Motor neuron (in vitro differentiated cells): ENCODE data around the gene CAPZB. TPM values are rescaled to one million over a fixed set of nuclear protein-coding genes. Genes with fewer than 3 reads are reported as not detected.

ENCODE experiments used
- ATAC-seq, 8 experiments: fragments of 200-7000 bp; cut with Tn5 transposase; replicated peaks in 6 of 8; 2 replicates each; pipeline ENCODE4 v1.8.0; 2021; ENCODE audit warnings: mild to moderate bottlenecking in 8 of 8, moderate library complexity in 8 of 8
- H3K27ac ChIP-seq, 2 donors: fragments of 250-450 bp; sonication (Bioruptor Pico); 2 replicates each; pipeline ENCODE4 v1.9.0; 2021; ENCODE audit warnings: antibody characterized with exemption in 2 of 2, mild to moderate bottlenecking in 2 of 2, moderate library complexity in 1 of 2
- H3K4me1 ChIP-seq, 2 donors: fragments of 250-450 bp; sonication (Bioruptor Pico); replicated peaks in 1 of 2; 2 replicates each; pipeline ENCODE4 v1.6.1; 2021; ENCODE audit warnings: antibody characterized with exemption in 2 of 2, mild to moderate bottlenecking in 2 of 2, moderate library complexity in 1 of 2
- H3K4me3 ChIP-seq, 5 donors: fragments of 250-450 bp; sonication (Bioruptor Pico); 2 replicates each; pipeline ENCODE4 v1.9.0; 2021; ENCODE audit warnings: antibody characterized with exemption in 5 of 5, mild to moderate bottlenecking in 5 of 5, moderate library complexity in 4 of 5
- whole genome bisulfite sequencing, 10 experiments: fragments of 450-650 bp; shearing (Covaris generic); methylation state at CpG; one replicate each; pipeline ENCODE4 v1.0.0; 2022; 5-methylcytosine and 5-hydroxymethylcytosine counted together
- in situ Hi-C, 9 experiments: fragments of 400-800 bp; cut with MboI; loops; one replicate each; pipeline ENCODE4 v1.15.0; 2021; ENCODE audit warnings: low sequenced_read_pairs in 9 of 9, low pct_unique_long_range_greater_than_20kb in 2 of 9; ENCODE audit not compliant: unreplicated experiment in 9 of 9
- total RNA-seq, 8 experiments: library from RNA; unstranded; fragments of 300-600 nt; gene quantifications; 2 replicates each; pipeline versions ENCODE4 v1.2.3 to v1.2.4, GENCODE V29; 2022

CAPZB gene
- total RNA-seq, 8 experiments from 2014 or later, result 82.4 to 216 (median 123) TPM

DNA sequence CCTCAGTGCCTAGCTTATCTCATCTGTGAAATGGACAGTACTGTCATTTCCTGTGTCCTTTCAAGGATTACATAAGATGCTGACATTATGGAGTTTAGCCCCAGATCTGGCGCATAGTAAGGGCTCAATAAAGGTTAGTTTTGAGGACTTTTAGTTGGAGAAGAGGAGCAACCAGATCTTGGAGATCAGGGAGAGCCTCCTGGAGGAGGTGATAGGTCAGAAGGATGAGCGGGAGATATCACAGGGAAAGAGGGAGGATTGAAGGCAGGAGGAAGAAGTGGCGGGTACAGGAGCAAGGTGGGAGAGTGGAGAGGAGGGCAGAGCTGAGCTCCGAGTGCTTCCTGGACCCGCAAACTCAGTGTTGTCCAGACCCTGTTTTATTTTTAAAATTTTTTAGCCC lies 155.7 kb downstream of the CAPZB start:
- H3K4me1 ChIP-seq, result no peaks in the 10 kb centered on the region
- no peak for ATAC-seq
- WGBS, 10 experiments, result 89 to 100% (median 97%) methylated on average over 1 to 5 of the region's 5 CpGs; no CpG with 5 or more reads in 2 of the 10 experiments
- no peak overlapping the region for H3K4me3 ChIP-seq
- in situ Hi-C loops, result no loop called here
- H3K27ac ChIP-seq, result no peak overlapping the region

- WGBS, 10 experiments, result 50 to 93% (median 91%) methylated on average over 1 to 8 of the region's 13 CpGs; no CpG with 5 or more reads in 5 of the 10 experiments
- Histone ChIP-seq H3K4me3 (no peak overlapping the region), H3K27ac (no peak overlapping the region), H3K4me1 (no peaks in the 10 kb centered on the region)
- no peak for ATAC-seq
- in situ Hi-C loops, result no loop called here
Measured at GRCh38 chr1:19329188-19329587, 156.2 kb downstream of the CAPZB start.

DNA sequence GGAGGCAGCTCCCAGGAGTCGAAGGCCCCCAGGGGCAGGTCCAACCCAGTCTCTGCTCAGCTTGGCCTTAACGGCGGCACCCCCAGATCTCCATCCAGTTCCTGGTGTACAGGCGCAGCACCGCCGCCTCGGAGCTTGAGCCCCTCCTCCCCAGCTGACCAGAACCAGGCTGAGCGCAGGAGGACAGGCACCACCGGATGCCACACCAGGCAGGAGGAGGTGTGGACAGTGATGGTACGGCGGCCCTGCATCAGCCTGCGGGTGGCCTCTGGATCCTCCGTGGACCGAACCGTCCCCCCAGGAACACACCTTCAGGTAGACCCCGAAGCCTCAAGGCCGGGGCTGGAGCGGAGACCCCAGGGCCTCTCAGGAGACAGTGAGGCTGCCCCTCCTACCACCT lies 156.9 kb downstream of the CAPZB start:
- no peak overlapping the region for H3K4me3 ChIP-seq

GRCh38 chr1:19327736-19328135 lies 157.6 kb downstream of the CAPZB start:
- in situ Hi-C loops, result no loop called here
- Histone ChIP-seq H3K4me1 (no peaks in the 10 kb centered on the region), H3K4me3 (no peak overlapping the region), H3K27ac (no peak overlapping the region)
- WGBS, 10 experiments, result 80 to 100% (median 88%) methylated on average over 1 to 9 of the region's 9 CpGs; no CpG with 5 or more reads in 3 of the 10 experiments
- no peak for ATAC-seq

More for the DNA sequence above, 156.9 kb downstream of the CAPZB start:
- Histone ChIP-seq H3K4me1 (no peaks in the 10 kb centered on the region), H3K27ac (no peak overlapping the region)
- peak in 2 of 8 experiments; percentile 15 to 18 for ATAC-seq
- in situ Hi-C loops, result no loop called here
- 97 to 100% (median 100%) methylated on average over 1 to 15 of the region's 18 CpGs; no CpG with 5 or more reads in 7 of the 10 experiments for WGBS, 10 experiments

GRCh38 chr1:19327301-19327700 lies 158.0 kb downstream of the CAPZB start:
- 81 to 94% methylated on average over 5 to 8 of the region's 16 CpGs; no CpG with 5 or more reads in 8 of the 10 experiments for WGBS, 10 experiments

DNA sequence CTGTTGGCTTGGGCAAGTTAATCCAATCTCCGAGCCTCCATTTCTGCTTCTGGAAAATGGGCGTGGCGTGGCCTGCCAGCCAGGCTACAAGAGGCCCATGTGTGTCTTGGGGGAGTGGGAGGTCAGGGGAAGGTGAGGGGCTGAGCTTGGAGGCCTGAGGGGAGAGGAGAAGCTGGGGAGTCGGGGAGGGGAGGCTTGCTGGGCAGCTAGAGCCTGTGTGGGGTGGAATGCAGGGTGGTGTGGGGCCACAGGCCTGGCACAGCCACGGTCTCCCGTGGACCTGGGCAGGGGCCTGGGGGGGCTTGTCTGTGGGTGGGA lies 158.6 kb downstream of the CAPZB start:
- no peaks in the 10 kb centered on the region for H3K4me1 ChIP-seq
- 60 to 83% (median 70%) methylated on average over 2 to 3 of the region's 6 CpGs; no CpG with 5 or more reads in 7 of the 10 experiments for WGBS, 10 experiments
- peak in 1 of 8 experiments; percentile 2 for ATAC-seq
- H3K4me3 ChIP-seq, result no peak overlapping the region
- in situ Hi-C loops, result no loop called here
- no peak overlapping the region for H3K27ac ChIP-seq

More at GRCh38 chr1:19327301-19327700, 158.0 kb downstream of the CAPZB start:
- Histone ChIP-seq H3K4me3 (no peak overlapping the region), H3K27ac (no peak overlapping the region), H3K4me1 (no peaks in the 10 kb centered on the region)
- in situ Hi-C loops, result no loop called here
- ATAC-seq, result peak in 1 of 8 experiments; percentile 1

DNA sequence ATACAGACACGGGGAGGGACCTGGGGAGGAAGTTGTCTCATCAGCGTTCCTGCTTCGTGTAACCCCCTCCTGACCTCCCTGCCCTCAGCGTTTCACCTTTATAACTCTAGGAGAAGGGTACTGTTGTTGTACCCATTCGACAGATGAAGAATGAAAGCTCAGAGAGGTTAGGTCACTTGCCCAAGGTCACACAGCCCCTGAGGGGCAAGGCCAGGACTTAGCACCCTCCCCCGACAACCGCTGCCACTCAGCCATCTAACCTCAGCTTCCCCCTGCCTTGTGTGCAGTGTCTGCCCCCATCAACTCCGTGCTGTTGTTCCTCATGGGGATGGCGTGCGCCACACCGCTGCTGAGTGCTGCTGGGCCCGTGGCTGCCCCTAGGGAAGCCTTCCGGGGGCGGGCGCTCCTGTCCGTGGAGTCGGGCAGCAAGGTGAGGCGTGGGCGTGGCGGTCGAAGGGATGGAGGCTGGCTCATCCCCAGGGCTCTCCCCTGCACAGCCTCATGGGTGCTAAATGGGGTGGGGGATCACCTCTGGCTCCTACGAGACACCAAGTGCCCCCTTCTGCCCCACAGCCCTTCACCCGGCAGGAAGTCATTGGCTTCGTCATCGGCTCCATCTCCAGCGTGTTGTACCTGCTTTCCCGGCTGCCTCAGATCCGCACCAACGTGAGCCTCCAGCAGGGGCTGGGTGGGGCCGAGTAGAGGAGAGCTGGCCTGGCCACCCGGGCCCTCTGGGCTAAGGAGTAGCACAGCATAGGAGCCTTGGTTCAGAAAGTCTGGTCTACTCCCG lies 159.2 kb downstream of the CAPZB start:
- Histone ChIP-seq H3K27ac (no peak overlapping the region), H3K4me1 (no peaks in the 10 kb centered on the region), H3K4me3 (no peak overlapping the region)
- WGBS, 10 experiments, result 91 to 100% (median 100%) methylated on average over 1 to 19 of the region's 32 CpGs; no CpG with 5 or more reads in 4 of the 10 experiments
- peak in 2 of 8 experiments; percentile 10 to 14 for ATAC-seq
- in situ Hi-C loops, result no loop called here

GRCh38 chr1:19325368-19325957 lies 159.9 kb downstream of the CAPZB start:
- Histone ChIP-seq H3K27ac (no peak overlapping the region), H3K4me1 (no peaks in the 10 kb centered on the region), H3K4me3 (no peak overlapping the region)
- in situ Hi-C loops, result no loop called here
- no peak for ATAC-seq
- 54 to 100% (median 90%) methylated on average over 1 to 3 of the region's 19 CpGs; no CpG with 5 or more reads in 6 of the 10 experiments for WGBS, 10 experiments

- Histone ChIP-seq H3K27ac (no peak overlapping the region), H3K4me1 (no peaks in the 10 kb centered on the region), H3K4me3 (no peak overlapping the region)
- WGBS, 10 experiments, result 90 to 100% (median 97%) methylated on average over 3 to 7 of the region's 9 CpGs; no CpG with 5 or more reads in 7 of the 10 experiments
- ATAC-seq, result no peak
- in situ Hi-C loops, result no loop called here
Measured at GRCh38 chr1:19324665-19324990, 160.7 kb downstream of the CAPZB start.

DNA sequence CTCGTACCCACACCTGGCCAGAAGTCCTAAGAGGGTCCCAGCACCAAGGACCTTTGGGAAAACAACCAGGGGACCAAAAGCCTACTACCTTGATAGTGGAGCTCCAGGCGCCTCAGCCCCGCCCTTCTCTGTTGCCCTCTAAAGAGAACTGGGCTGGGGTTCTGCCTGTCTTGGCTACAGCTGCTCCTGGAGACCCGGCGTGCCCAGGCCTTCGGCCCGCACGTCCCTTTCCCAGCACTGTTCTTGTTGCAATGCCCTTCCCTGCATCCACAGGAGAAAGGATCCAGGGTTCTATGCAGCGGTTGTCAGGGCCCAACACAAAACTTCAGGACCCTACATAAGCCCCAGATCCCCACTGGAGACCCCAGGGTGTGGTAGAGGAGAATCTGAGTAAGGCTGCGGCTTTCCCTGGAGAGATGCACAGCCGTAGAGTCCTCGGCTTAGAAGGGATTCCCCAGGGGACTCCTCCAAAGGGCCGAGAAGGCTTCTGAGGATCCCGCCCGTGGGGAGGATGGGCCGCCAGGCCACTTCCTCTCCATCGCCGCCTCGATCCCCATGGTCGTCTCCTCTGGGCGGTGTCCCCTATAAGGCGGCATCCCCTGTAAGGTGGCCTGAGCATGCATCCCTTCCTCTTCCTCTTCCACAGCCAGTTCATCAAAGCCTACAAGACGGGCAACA lies 161.2 kb downstream of the CAPZB start:
- Histone ChIP-seq H3K27ac (no peak overlapping the region), H3K4me1 (no peaks in the 10 kb centered on the region), H3K4me3 (no peak overlapping the region)
- WGBS, 10 experiments, result 60 to 100% (median 93%) methylated on average over 2 to 15 of the region's 23 CpGs; no CpG with 5 or more reads in 4 of the 10 experiments
- in situ Hi-C loops, result no loop called here
- ATAC-seq, result no peak

DNA sequence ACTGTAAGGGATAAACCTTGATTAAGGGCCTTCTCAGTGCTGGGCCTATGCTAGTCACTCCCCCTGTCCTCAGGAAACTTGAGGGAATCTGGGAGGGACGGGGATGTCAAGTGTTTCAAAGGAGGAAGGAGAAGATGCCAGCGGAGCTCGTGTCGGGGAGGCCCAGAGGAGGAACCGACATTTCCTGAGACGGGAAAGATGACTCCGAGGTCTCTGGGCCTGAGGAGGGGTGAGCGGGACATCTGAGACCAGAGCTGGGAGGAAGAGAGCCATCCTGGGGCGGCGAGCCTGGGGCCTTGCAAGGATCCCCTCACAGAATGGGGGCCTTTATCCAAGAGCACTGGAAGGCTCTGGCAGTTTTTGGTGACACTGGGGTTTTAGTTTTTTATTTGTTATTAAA lies 162.9 kb downstream of the CAPZB start:
- H3K27ac ChIP-seq, result no peak overlapping the region
- WGBS, 10 experiments, result 58 to 100% (median 86%) methylated on average over 1 to 10 of the region's 10 CpGs; no CpG with 5 or more reads in 3 of the 10 experiments
- no peak for ATAC-seq
- in situ Hi-C loops, result no loop called here
- H3K4me3 ChIP-seq, result no peak overlapping the region
- no peaks in the 10 kb centered on the region for H3K4me1 ChIP-seq

- 80 to 100% (median 93%) methylated on average over 1 to 3 of the region's 3 CpGs; no CpG with 5 or more reads in 1 of the 10 experiments for WGBS, 10 experiments
- ATAC-seq, result no peak
- H3K27ac ChIP-seq, result no peak overlapping the region
- H3K4me3 ChIP-seq, result no peak overlapping the region
- in situ Hi-C loops, result no loop called here
- no peaks in the 10 kb centered on the region for H3K4me1 ChIP-seq
Measured at GRCh38 chr1:19321071-19321470, 164.3 kb downstream of the CAPZB start.

DNA sequence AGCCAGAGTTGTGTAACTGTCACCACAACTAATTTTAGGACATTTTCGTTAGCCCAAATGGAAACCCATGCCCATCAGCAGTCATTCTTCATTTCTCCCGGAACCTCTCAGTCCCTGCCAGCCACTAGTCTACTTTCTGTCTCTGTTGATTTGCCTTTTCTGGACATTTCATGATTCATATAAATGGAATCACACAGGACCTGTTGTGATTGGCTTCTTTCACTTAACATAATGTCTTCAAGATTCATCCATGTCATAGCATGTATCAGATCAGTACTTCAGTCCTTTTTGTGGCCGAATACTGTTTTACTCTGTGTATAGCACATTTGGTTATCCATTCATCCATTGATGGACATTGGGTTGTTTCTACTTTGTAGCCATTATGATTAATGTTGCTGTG lies 166.1 kb downstream of the CAPZB start:
- no peak overlapping the region for H3K27ac ChIP-seq
- no peak overlapping the region for H3K4me3 ChIP-seq
- in situ Hi-C loops, result no loop called here
- 53 to 100% (median 98%) methylated on average over 1 to 3 of the region's 3 CpGs for WGBS, 10 experiments
- no peak for ATAC-seq
- H3K4me1 ChIP-seq, result no peaks in the 10 kb centered on the region
